ENCODE data around the gene CPVL.

The CPVL gene

DNA sequence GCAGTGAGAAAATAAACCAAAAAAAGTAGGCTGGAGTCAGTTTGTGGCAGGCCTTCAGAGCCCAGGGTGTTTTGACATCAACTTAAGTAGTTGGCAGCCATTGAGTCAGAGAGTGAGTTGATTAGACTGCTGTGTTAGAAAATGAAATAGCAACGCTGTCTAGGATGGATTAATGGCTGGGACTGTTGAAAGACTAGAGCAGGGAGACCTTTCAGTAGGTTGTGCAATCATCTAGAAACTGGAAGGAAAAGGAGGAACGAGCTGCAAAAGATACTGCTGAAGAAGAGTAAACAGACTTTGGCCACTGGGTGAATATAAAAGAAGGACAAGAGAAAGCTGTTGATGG is 159.6 kb downstream of the CPVL start:
- Histone ChIP-seq H2BK5ac (ENCODE audit: low read length) (no peak overlapping the region), H3K27ac (ENCODE audit: low read depth, low read length) (no peak overlapping the region), H2BK120ac (ENCODE audit: low read depth, low read length) (no peak overlapping the region), H2BK15ac (replicated peaks; ENCODE audit: low read depth) (no peak overlapping the region), H3K79me2 (ENCODE audit: control insufficient read depth, insufficient read depth, low read length) (no peaks in the 10 kb centered on the region), H3K27me3 (ENCODE audit: insufficient read depth, low read length, poor library complexity) (no peaks in the 10 kb centered on the region), H3K56ac (ENCODE audit: low read length) (no peak overlapping the region), H3K23ac (ENCODE audit: low read length) (no peak overlapping the region), H3K4me3 (ENCODE audit: low read length) (no peak overlapping the region), H3K79me1 (ENCODE audit: low read length) (no peaks in the 10 kb centered on the region), H3K9ac (ENCODE audit: low read length) (no peak overlapping the region), H4K5ac (ENCODE audit: low read length) (no peak overlapping the region), H4K8ac (ENCODE audit: low read depth, low read length) (no peak overlapping the region), H3K36me3 (ENCODE audit: control insufficient read depth, insufficient read depth, low read length) (no peaks in the 10 kb centered on the region), H3K4ac (ENCODE audit: low read depth, low read length) (no peak overlapping the region), H3K4me1 (ENCODE audit: control insufficient read depth, low read depth, low read length) (no peaks in the 10 kb centered on the region), H2AK5ac (ENCODE audit: low read length) (no peak overlapping the region), H3K18ac (ENCODE audit: low read length) (no peak overlapping the region), H3K4me2 (ENCODE audit: low read length) (no peak overlapping the region)
- no peak for DNase-seq
- no CpG with 5 or more reads among the region's 2 CpGs for WGBS (ENCODE audit: extremely low coverage, insufficient coverage, low lambda C conversion rate)

DNA sequence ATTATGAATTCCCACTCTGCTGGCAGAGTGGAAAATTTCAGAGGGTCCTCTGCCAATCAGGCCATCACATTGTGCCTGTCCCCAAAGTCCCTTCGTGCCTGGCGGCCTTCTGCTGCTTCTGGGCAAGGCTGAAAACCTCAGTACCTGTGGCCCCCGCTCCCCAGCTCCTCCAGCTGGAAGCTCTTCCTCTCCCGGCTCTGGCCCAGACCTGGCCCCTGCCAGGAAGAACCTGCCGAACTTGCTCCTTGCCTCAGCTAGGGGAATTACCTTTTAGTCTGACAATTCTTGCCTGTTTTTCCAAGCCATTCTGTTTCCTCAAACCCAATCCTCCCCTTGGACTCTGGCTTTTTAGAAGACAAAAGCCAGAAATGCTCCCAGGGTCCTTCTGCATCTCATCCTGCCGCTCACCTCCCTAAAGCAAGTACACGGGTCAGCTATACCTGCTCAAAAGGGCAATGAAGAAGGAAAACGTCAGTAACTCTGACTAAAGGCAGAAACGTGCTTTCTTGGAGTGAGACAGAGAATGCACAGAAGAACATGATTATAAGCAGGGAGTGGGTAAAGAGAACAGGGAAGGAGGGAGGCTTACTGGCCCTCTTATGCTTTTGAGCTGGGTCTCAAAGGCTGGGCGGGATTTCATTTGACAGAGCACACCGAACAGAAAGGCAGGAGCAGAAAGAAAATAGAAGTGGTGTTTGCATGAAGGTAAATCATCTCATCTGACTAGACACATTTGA is 160.1 kb downstream of the CPVL start:
- no peak overlapping the region for H3K9ac ChIP-seq (ENCODE audit: low read length)
- no peak overlapping the region for H4K5ac ChIP-seq (ENCODE audit: low read length)
- no peak overlapping the region for H2BK120ac ChIP-seq (ENCODE audit: low read depth, low read length)
- H3K27me3 ChIP-seq (ENCODE audit: insufficient read depth, low read length, poor library complexity), result no peaks in the 10 kb centered on the region
- H2AK5ac ChIP-seq (ENCODE audit: low read length), result no peak overlapping the region
- H3K36me3 ChIP-seq (ENCODE audit: control insufficient read depth, insufficient read depth, low read length), result no peaks in the 10 kb centered on the region
- no peaks in the 10 kb centered on the region for H3K79me2 ChIP-seq (ENCODE audit: control insufficient read depth, insufficient read depth, low read length)
- no peak overlapping the region for H3K4me3 ChIP-seq (ENCODE audit: low read length)
- peak overlapping the region; percentile 59 for H2BK15ac ChIP-seq (replicated peaks; ENCODE audit: low read depth)
- H3K18ac ChIP-seq (ENCODE audit: low read length), result no peak overlapping the region
- no peak overlapping the region for H3K56ac ChIP-seq (ENCODE audit: low read length)
- DNase-seq, result no peak
- no peak overlapping the region for H4K8ac ChIP-seq (ENCODE audit: low read depth, low read length)
- no peak overlapping the region for H3K4ac ChIP-seq (ENCODE audit: low read depth, low read length)
- no peaks in the 10 kb centered on the region for H3K79me1 ChIP-seq (ENCODE audit: low read length)
- H3K27ac ChIP-seq (ENCODE audit: low read depth, low read length), result no peak overlapping the region
- H3K23ac ChIP-seq (ENCODE audit: low read length), result no peak overlapping the region
- peaks cover under 1% of the 10 kb centered on the region for H3K4me1 ChIP-seq (ENCODE audit: control insufficient read depth, low read depth, low read length)
- WGBS (ENCODE audit: extremely low coverage, insufficient coverage, low lambda C conversion rate), result no CpG with 5 or more reads among the region's 11 CpGs
- no peak overlapping the region for H2BK5ac ChIP-seq (ENCODE audit: low read length)
- no peak overlapping the region for H3K4me2 ChIP-seq (ENCODE audit: low read length)

DNA sequence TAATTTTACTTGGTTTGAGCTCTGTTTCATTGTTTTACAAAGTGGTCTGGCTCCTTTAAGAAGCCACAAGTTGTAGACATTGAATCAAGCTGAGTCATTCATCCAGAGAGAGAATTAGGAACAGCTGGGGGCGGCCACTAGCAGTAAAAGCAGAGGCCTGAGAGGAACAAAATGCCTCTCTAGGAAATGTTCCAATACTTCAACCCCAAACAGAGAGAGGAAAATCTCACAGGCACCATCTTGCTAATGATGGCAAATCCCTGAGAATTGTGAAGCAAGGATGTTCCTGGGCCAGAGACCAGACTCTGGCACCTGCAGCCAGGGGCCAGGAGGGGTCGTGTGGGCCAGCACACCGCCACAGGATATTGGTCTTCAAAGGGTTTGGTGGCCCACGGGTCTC is 161.7 kb downstream of the CPVL start:
- H4K5ac ChIP-seq (ENCODE audit: low read length), result no peak overlapping the region
- no peaks in the 10 kb centered on the region for H3K79me2 ChIP-seq (ENCODE audit: control insufficient read depth, insufficient read depth, low read length)
- H3K9ac ChIP-seq (ENCODE audit: low read length), result no peak overlapping the region
- H2BK5ac ChIP-seq (ENCODE audit: low read length), result no peak overlapping the region
- peaks cover 5% of the 10 kb centered on the region for H3K4me1 ChIP-seq (ENCODE audit: control insufficient read depth, low read depth, low read length)
- H2BK120ac ChIP-seq (ENCODE audit: low read depth, low read length), result no peak overlapping the region
- H2AK5ac ChIP-seq (ENCODE audit: low read length), result no peak overlapping the region
- H3K4ac ChIP-seq (ENCODE audit: low read depth, low read length), result peak overlapping the region; percentile 61
- peak overlapping the region; percentile 22 for H3K27ac ChIP-seq (ENCODE audit: low read depth, low read length)
- H3K27me3 ChIP-seq (ENCODE audit: insufficient read depth, low read length, poor library complexity), result no peaks in the 10 kb centered on the region
- no peak overlapping the region for H3K4me3 ChIP-seq (ENCODE audit: low read length)
- H2BK15ac ChIP-seq (replicated peaks; ENCODE audit: low read depth), result peak overlapping the region; percentile 97
- H3K23ac ChIP-seq (ENCODE audit: low read length), result no peak overlapping the region
- no peak overlapping the region for H3K56ac ChIP-seq (ENCODE audit: low read length)
- H4K8ac ChIP-seq (ENCODE audit: low read depth, low read length), result no peak overlapping the region
- DNase-seq, result peak; percentile 81
- H3K4me2 ChIP-seq (ENCODE audit: low read length), result no peak overlapping the region
- H3K18ac ChIP-seq (ENCODE audit: low read length), result peak overlapping the region; percentile 25
- H3K36me3 ChIP-seq (ENCODE audit: control insufficient read depth, insufficient read depth, low read length), result no peaks in the 10 kb centered on the region
- H3K79me1 ChIP-seq (ENCODE audit: low read length), result no peaks in the 10 kb centered on the region
- WGBS (ENCODE audit: extremely low coverage, insufficient coverage, low lambda C conversion rate), result no CpG with 5 or more reads among the region's 4 CpGs

DNA sequence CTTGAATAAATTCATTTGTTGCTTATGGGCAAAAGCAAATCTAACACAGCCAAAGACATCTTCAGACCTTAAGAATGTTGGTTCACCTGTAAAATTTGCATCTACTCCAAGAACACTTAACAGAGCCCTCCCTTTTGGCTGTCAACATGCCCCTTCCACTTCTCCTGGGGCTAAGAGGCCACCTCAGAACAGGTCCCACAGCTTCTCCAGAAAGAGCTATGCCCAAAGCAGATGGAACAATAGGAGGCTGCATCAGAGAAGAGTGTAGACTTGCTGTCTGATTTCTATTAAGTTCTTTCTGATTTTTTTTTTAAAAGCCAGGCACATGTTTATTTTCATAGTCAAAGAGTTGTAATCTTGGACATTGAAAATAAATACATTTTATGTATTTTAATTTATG is 162.1 kb downstream of the CPVL start:
- H3K56ac ChIP-seq (ENCODE audit: low read length), result no peak overlapping the region
- no peak overlapping the region for H2BK5ac ChIP-seq (ENCODE audit: low read length)
- H3K27ac ChIP-seq (ENCODE audit: low read depth, low read length), result no peak overlapping the region
- no peak overlapping the region for H4K8ac ChIP-seq (ENCODE audit: low read depth, low read length)
- H3K9ac ChIP-seq (ENCODE audit: low read length), result no peak overlapping the region
- no peaks in the 10 kb centered on the region for H3K79me1 ChIP-seq (ENCODE audit: low read length)
- H2BK15ac ChIP-seq (replicated peaks; ENCODE audit: low read depth), result no peak overlapping the region
- peak overlapping the region; percentile 63 for H3K18ac ChIP-seq (ENCODE audit: low read length)
- no peaks in the 10 kb centered on the region for H3K27me3 ChIP-seq (ENCODE audit: insufficient read depth, low read length, poor library complexity)
- no peaks in the 10 kb centered on the region for H3K36me3 ChIP-seq (ENCODE audit: control insufficient read depth, insufficient read depth, low read length)
- H4K5ac ChIP-seq (ENCODE audit: low read length), result no peak overlapping the region
- peaks cover 5% of the 10 kb centered on the region for H3K4me1 ChIP-seq (ENCODE audit: control insufficient read depth, low read depth, low read length)
- no peak overlapping the region for H3K23ac ChIP-seq (ENCODE audit: low read length)
- peak overlapping the region; percentile 60 for H3K4ac ChIP-seq (ENCODE audit: low read depth, low read length)
- H3K4me2 ChIP-seq (ENCODE audit: low read length), result no peak overlapping the region
- H2AK5ac ChIP-seq (ENCODE audit: low read length), result no peak overlapping the region
- H2BK120ac ChIP-seq (ENCODE audit: low read depth, low read length), result peak overlapping the region; percentile 64
- no peak overlapping the region for H3K4me3 ChIP-seq (ENCODE audit: low read length)
- no peaks in the 10 kb centered on the region for H3K79me2 ChIP-seq (ENCODE audit: control insufficient read depth, insufficient read depth, low read length)
- no peak for DNase-seq

DNA sequence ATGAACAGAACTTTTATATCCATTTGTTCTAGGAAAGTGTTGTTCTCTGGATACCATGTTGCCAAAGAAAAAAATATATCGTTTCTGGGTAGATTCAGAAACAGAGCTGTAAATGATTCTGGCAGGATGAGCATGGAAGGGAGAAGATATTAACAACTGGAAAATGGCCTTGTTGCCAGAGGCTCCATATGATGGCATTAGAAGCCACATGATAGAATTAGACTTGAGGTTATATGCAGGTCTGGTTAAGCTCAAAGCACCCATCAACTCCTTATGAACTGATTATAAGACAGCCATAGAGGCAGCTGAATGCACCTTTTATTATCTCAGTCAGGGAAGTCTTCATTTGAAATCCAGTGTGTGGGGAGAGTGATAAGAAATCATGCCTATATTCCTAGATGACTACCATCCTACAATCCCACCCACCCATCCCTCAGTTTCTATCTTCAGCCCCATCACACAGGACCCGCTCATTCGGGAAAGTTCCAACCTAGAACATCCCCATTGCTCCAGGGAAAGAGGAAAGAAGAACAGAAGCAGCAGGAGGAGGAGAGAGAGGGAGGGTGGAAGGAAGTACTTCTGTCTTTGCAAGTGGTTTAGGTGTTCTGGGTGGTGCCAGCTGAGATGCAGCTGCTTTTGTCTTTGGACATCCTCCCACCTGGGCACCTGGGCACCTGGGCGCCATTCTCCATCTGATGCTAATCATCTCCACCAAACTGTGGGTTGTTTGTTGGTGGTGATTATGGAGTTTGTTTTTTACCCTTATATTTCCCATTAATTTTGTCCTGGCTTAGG is 162.7 kb downstream of the CPVL start:
- Histone ChIP-seq H2AK5ac (ENCODE audit: low read length) (no peak overlapping the region), H3K4ac (ENCODE audit: low read depth, low read length) (no peak overlapping the region), H3K9ac (ENCODE audit: low read length) (no peak overlapping the region), H3K4me3 (ENCODE audit: low read length) (no peak overlapping the region), H3K23ac (ENCODE audit: low read length) (no peak overlapping the region), H4K5ac (ENCODE audit: low read length) (no peak overlapping the region), H3K56ac (ENCODE audit: low read length) (no peak overlapping the region), H4K8ac (ENCODE audit: low read depth, low read length) (no peak overlapping the region), H3K18ac (ENCODE audit: low read length) (no peak overlapping the region), H3K79me2 (ENCODE audit: control insufficient read depth, insufficient read depth, low read length) (no peaks in the 10 kb centered on the region), H3K36me3 (ENCODE audit: control insufficient read depth, insufficient read depth, low read length) (no peaks in the 10 kb centered on the region), H2BK15ac (replicated peaks; ENCODE audit: low read depth) (peak overlapping the region; percentile 67), H3K27ac (ENCODE audit: low read depth, low read length) (no peak overlapping the region), H2BK120ac (ENCODE audit: low read depth, low read length) (peak overlapping the region; percentile 64), H3K79me1 (ENCODE audit: low read length) (no peaks in the 10 kb centered on the region), H3K4me2 (ENCODE audit: low read length) (no peak overlapping the region), H3K27me3 (ENCODE audit: insufficient read depth, low read length, poor library complexity) (no peaks in the 10 kb centered on the region), H2BK5ac (ENCODE audit: low read length) (no peak overlapping the region), H3K4me1 (ENCODE audit: control insufficient read depth, low read depth, low read length) (peaks cover 5% of the 10 kb centered on the region)
- no peak for DNase-seq
- WGBS (ENCODE audit: extremely low coverage, insufficient coverage, low lambda C conversion rate), result no CpG with 5 or more reads among the region's 4 CpGs

DNA sequence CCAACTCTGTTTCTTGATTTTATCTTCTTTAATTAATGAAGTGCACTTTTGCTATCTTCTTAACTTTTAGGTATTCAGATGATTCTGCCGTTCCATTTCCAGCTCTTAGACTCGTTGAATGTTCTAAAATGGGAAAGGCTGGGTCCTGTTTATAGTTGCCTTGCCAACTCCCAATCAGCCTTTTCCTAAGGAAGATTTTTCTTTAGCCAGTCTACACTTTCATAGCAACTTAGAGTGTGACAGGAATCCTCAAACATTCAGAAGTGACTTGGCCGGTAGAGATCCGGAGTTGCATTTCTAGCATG is 165.2 kb downstream of the CPVL start:
- Histone ChIP-seq H3K56ac (ENCODE audit: low read length) (no peak overlapping the region), H2BK120ac (ENCODE audit: low read depth, low read length) (no peak overlapping the region), H3K27me3 (ENCODE audit: insufficient read depth, low read length, poor library complexity) (no peaks in the 10 kb centered on the region), H3K36me3 (ENCODE audit: control insufficient read depth, insufficient read depth, low read length) (no peaks in the 10 kb centered on the region), H3K23ac (ENCODE audit: low read length) (no peak overlapping the region), H3K4me3 (ENCODE audit: low read length) (no peak overlapping the region), H3K9ac (ENCODE audit: low read length) (no peak overlapping the region), H3K18ac (ENCODE audit: low read length) (no peak overlapping the region), H2BK15ac (replicated peaks; ENCODE audit: low read depth) (peak overlapping the region; percentile 9), H3K79me1 (ENCODE audit: low read length) (no peaks in the 10 kb centered on the region), H3K4me2 (ENCODE audit: low read length) (no peak overlapping the region), H4K5ac (ENCODE audit: low read length) (no peak overlapping the region), H3K4ac (ENCODE audit: low read depth, low read length) (no peak overlapping the region), H3K4me1 (ENCODE audit: control insufficient read depth, low read depth, low read length) (peaks cover 5% of the 10 kb centered on the region), H2AK5ac (ENCODE audit: low read length) (no peak overlapping the region), H3K79me2 (ENCODE audit: control insufficient read depth, insufficient read depth, low read length) (no peaks in the 10 kb centered on the region), H4K8ac (ENCODE audit: low read depth, low read length) (no peak overlapping the region), H3K27ac (ENCODE audit: low read depth, low read length) (no peak overlapping the region), H2BK5ac (ENCODE audit: low read length) (no peak overlapping the region)
- no peak for DNase-seq
- no CpG with 5 or more reads among the region's 4 CpGs for WGBS (ENCODE audit: extremely low coverage, insufficient coverage, low lambda C conversion rate)

Data from mesendoderm (in vitro differentiated cells).